A673 (cell line): ENCODE data around the gene CEACAM21. TPM values are rescaled to one million over a fixed set of nuclear protein-coding genes. Genes with fewer than 3 reads are reported as not detected.

Experiments used
- BruUV-seq: library from RNA; stranded (reverse); fragments of 400-500 nt; replicated peaks from 2 replicates; lab custom pipeline; 2021; lab: Mats Ljungman, UMichigan
- CTCF ChIA-PET: fragments of 300-600 bp; sonication (Branson Sonifier 250); formaldehyde crosslinking; loops from one replicate; lab custom pipeline; 2022; ENCODE audit warnings: antibody characterized with exemption; lab: Charles Lee
- POLR2A ChIA-PET: fragments of 300-600 bp; sonication (Branson Sonifier 250); formaldehyde crosslinking; loops from one replicate; lab custom pipeline; 2022; ENCODE audit warnings: antibody characterized with exemption; ENCODE audit not compliant: low non-redundant PET; lab: Charles Lee
- DNase-seq: peaks from one replicate; pipeline ENCODE4 v3.0.0-alpha.2; 2015; ENCODE audit warnings: low spot score
- H3K27ac ChIP-seq: fragments of 200-600 bp; sonication (generic); 2 replicates; pipeline ENCODE4 v1.5.1; 2016; ENCODE audit warnings: mixed run types, low read depth, mild to moderate bottlenecking, mixed read lengths, antibody characterized with exemption, low read length; ENCODE audit not compliant: poor library complexity, severe bottlenecking
- H3K27me3 ChIP-seq: fragments of 200-600 bp; sonication (generic); replicated peaks from 2 replicates; pipeline ENCODE4 v1.6.1; 2017; ENCODE audit warnings: mixed run types, low read depth, mild to moderate bottlenecking, mixed read lengths, antibody characterized with exemption, low read length; ENCODE audit not compliant: insufficient read depth, poor library complexity
- H3K36me3 ChIP-seq: fragments of 200-600 bp; sonication (generic); 2 replicates; pipeline ENCODE4 v1.6.1; 2016; ENCODE audit warnings: mixed run types, mild to moderate bottlenecking, mixed read lengths, antibody characterized with exemption, low read length; ENCODE audit not compliant: insufficient read depth, poor library complexity, severe bottlenecking
- H3K4me1 ChIP-seq: fragments of 200-600 bp; sonication (generic); 2 replicates; pipeline ENCODE4 v1.6.1; 2017; ENCODE audit warnings: mixed run types, mild to moderate bottlenecking, mixed read lengths, antibody characterized with exemption, low read length; ENCODE audit not compliant: insufficient read depth, poor library complexity, severe bottlenecking
- H3K4me3 ChIP-seq: fragments of 200-600 bp; sonication (generic); 2 replicates; pipeline ENCODE4 v1.5.1; 2016; ENCODE audit warnings: low read depth, mixed run types, mild to moderate bottlenecking, mixed read lengths, low read length; ENCODE audit not compliant: poor library complexity, severe bottlenecking
- H3K9me3 ChIP-seq: fragments of 200-600 bp; sonication (generic); 2 replicates; pipeline ENCODE4 v1.6.1; 2016; ENCODE audit warnings: mixed run types, low read depth, mild to moderate bottlenecking, mixed read lengths, antibody characterized with exemption, low read length; ENCODE audit not compliant: poor library complexity, severe bottlenecking
- EZH2 ChIP-seq: fragments of 200-600 bp; sonication (generic); IDR thresholded peaks from 2 replicates; pipeline ENCODE4 v1.6.1; 2017; ENCODE audit warnings: borderline replicate concordance, low read depth, mild to moderate bottlenecking, mixed read lengths, antibody characterized with exemption, low read length; ENCODE audit not compliant: poor library complexity, severe bottlenecking
- intact Hi-C: fragments of 100-400 bp; cut with micrococcal nuclease; formaldehyde crosslinking; loops from one replicate; pipeline ENCODE4 v1.10.0; 2022; ENCODE audit not compliant: unreplicated experiment
- total RNA-seq: library from RNA; stranded (reverse); gene quantifications from 2 replicates; pipeline ENCODE4 v1.2.3, GENCODE V29; 2021
- TF ChIP-seq, protein P1 (sequence below): fragments of 300-800, 200-600 bp; sonication (generic); conservative IDR thresholded peaks from 2 replicates; pipeline ENCODE4 v1.5.1; 2017; ENCODE audit warnings: low read depth, mild to moderate bottlenecking, antibody characterized with exemption, low read length, moderate library complexity, mixed read lengths

CEACAM21 gene
- total RNA-seq, 1 experiment from 2014 or later = 4.3 TPM

- Histone ChIP-seq H3K4me3 (no peak overlapping the region), H3K27me3 (peaks cover 12% of the 10 kb centered on the region), H3K27ac (no peak overlapping the region), H3K4me1 (no peaks in the 10 kb centered on the region), H3K36me3 (no peaks in the 10 kb centered on the region), H3K9me3 (no peaks in the 10 kb centered on the region)
- intact Hi-C loops = no loop called here
- no TSS peak for BruUV-seq
- POLR2A ChIA-PET = no interaction called here
- TF ChIP-seq EZH2 = no peak
- TF ChIP-seq, protein P1, sequence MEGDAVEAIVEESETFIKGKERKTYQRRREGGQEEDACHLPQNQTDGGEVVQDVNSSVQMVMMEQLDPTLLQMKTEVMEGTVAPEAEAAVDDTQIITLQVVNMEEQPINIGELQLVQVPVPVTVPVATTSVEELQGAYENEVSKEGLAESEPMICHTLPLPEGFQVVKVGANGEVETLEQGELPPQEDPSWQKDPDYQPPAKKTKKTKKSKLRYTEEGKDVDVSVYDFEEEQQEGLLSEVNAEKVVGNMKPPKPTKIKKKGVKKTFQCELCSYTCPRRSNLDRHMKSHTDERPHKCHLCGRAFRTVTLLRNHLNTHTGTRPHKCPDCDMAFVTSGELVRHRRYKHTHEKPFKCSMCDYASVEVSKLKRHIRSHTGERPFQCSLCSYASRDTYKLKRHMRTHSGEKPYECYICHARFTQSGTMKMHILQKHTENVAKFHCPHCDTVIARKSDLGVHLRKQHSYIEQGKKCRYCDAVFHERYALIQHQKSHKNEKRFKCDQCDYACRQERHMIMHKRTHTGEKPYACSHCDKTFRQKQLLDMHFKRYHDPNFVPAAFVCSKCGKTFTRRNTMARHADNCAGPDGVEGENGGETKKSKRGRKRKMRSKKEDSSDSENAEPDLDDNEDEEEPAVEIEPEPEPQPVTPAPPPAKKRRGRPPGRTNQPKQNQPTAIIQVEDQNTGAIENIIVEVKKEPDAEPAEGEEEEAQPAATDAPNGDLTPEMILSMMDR = no peak
- CTCF ChIA-PET = no interaction called here
- DNase-seq = no peak
Observed at GRCh38 chr19:41624515-41624914, 48.5 kb downstream of the CEACAM21 start.

DNA sequence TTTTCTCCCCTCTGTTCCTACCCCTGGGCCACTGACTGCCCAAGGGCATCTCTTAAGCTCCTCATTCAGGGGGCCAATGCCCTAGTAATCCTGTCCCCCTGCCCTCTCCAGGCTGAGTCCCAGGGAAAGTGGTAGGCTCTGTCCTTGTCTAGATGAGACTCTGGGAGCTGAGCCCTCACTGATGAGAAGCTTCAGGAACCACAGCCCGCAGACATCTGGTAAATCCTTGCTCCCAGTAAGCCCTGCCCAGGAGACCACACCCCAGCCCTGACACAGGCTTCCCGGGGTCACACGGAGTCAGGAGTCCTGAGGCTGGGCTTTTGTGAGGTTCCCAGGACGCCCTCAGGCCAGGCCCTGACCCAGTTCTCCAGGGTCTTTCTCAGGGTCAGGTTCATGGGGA lies 49.0 kb downstream of the CEACAM21 start:
- Histone ChIP-seq H3K27me3 (peaks cover 15% of the 10 kb centered on the region), H3K36me3 (no peaks in the 10 kb centered on the region), H3K4me3 (no peak overlapping the region), H3K27ac (no peak overlapping the region), H3K4me1 (no peaks in the 10 kb centered on the region), H3K9me3 (no peaks in the 10 kb centered on the region)
- ChIA-PET POLR2A (no interaction called here), CTCF (interaction anchor here (0.6 kb wide), 1 partner anchor 17 kb away, joined by 3 read pairs; no protein-coding TSS in a partner anchor)
- intact Hi-C loops = no loop called here
- no peak for DNase-seq
- no TSS peak for BruUV-seq
- TF ChIP-seq EZH2 = no peak
- TF ChIP-seq, protein P1 = no peak

DNA sequence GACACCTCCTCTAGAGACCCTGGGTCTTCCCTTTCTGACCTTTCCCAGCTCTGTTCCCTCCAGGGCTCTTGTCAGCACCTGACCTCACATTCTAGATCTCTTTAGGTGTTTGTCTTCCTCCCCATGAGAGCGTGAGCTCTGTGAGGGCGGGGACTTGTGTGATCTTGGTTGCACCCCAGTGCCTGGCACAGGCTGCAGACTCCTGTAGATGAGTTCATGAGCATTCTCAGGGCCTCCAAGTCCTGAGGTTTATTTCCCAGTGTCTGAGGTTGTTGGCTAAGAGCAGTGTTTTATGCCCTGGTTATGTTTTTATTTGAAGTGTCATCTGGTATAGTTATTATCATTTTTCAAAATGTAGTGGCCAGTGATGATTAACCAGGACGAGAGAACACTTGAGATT lies 50.3 kb downstream of the CEACAM21 start:
- Histone ChIP-seq H3K36me3 (no peaks in the 10 kb centered on the region), H3K4me3 (no peak overlapping the region), H3K9me3 (no peaks in the 10 kb centered on the region), H3K4me1 (no peaks in the 10 kb centered on the region), H3K27me3 (peaks cover 15% of the 10 kb centered on the region), H3K27ac (no peak overlapping the region)
- ChIA-PET CTCF (no interaction called here), POLR2A (no interaction called here)
- BruUV-seq = no TSS peak
- TF ChIP-seq, protein P1 = no peak
- no peak for TF ChIP-seq EZH2
- no peak for DNase-seq
- intact Hi-C loops = no loop called here
